Measurements from ENCODE around the gene AQP2.

DNA sequence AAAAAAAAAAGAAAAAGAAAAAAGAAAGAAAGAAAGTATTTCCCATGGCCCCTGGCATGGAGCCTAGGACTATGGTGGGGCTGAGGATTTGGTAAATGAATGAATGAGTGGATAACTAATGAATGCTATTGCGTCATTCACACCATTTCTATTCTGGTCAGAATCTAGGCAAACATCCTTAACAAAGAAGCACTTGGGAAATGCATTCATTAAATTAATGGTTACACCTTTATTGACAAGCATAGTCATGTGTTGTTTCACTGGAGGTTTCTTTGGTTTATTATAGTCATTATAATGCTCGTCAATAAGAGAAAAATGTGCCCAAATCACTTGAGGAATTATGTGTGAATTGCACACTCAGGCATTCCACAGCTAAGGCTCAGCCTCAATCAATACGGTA lies 13.6 kb upstream of the AQP2 start:
- TF ChIP-seq, protein P1, sequence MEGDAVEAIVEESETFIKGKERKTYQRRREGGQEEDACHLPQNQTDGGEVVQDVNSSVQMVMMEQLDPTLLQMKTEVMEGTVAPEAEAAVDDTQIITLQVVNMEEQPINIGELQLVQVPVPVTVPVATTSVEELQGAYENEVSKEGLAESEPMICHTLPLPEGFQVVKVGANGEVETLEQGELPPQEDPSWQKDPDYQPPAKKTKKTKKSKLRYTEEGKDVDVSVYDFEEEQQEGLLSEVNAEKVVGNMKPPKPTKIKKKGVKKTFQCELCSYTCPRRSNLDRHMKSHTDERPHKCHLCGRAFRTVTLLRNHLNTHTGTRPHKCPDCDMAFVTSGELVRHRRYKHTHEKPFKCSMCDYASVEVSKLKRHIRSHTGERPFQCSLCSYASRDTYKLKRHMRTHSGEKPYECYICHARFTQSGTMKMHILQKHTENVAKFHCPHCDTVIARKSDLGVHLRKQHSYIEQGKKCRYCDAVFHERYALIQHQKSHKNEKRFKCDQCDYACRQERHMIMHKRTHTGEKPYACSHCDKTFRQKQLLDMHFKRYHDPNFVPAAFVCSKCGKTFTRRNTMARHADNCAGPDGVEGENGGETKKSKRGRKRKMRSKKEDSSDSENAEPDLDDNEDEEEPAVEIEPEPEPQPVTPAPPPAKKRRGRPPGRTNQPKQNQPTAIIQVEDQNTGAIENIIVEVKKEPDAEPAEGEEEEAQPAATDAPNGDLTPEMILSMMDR (IDR thresholded peaks at IDR 0.05), result no peak
- no peak for TF ChIP-seq POLR2A (IDR thresholded peaks at IDR 0.05)
- TF ChIP-seq EP300 (IDR thresholded peaks at IDR 0.05; ENCODE audit: low read depth), result no peak
- no peak for TF ChIP-seq POLR2AphosphoS5 (IDR thresholded peaks at IDR 0.05)
